ENCODE data around the gene GAS7. TPM values are rescaled to one million over a fixed set of nuclear protein-coding genes. Genes with fewer than 3 reads are reported as not detected.

Gene GAS7
- total RNA-seq, 1 experiment from 2014 or later: 6.0 TPM

- Histone ChIP-seq H2BK12ac (ENCODE audit: insufficient read length, low read depth, low read length) (no peak overlapping the region), H2BK20ac (ENCODE audit: low read depth, low read length, poor library complexity, severe bottlenecking) (no peak overlapping the region), H3T11ph (ENCODE audit: low read length) (no peak overlapping the region), H2BK15ac (ENCODE audit: low read depth, low read length) (no peak overlapping the region), H3K79me2 (ENCODE audit: insufficient read depth, low read length) (no peaks in the 10 kb centered on the region), H3K9ac (ENCODE audit: extremely low read depth, insufficient read length, low read length) (no peak overlapping the region), H3K4me1 (ENCODE audit: insufficient read depth, low read length) (no peaks in the 10 kb centered on the region), H3K23me2 (ENCODE audit: insufficient read length, low read depth, low read length, poor library complexity, severe bottlenecking) (no peaks in the 10 kb centered on the region), H4K5ac (ENCODE audit: insufficient read length, low read depth, low read length) (no peak overlapping the region), H3K18ac (ENCODE audit: insufficient read length, low read depth, low read length) (no peak overlapping the region), H2BK120ac (ENCODE audit: low read depth, low read length, poor library complexity, severe bottlenecking) (no peak overlapping the region), H3K4me2 (ENCODE audit: insufficient read depth, insufficient read length, low read length) (no peak overlapping the region), H3K9me3 (ENCODE audit: control insufficient read depth, low read depth, low read length) (no peaks in the 10 kb centered on the region), H3K79me1 (ENCODE audit: insufficient read depth, low read depth, low read length, poor library complexity, severe bottlenecking) (no peaks in the 10 kb centered on the region), H2AFZ (ENCODE audit: low read length) (no peak overlapping the region), H3K27me3 (ENCODE audit: insufficient read depth, low read length) (no peaks in the 10 kb centered on the region), H3K4ac (ENCODE audit: low read depth, low read length) (no peak overlapping the region), H3K14ac (ENCODE audit: insufficient read depth, low read length) (no peak overlapping the region), H3K27ac (ENCODE audit: insufficient read length, low read depth, low read length) (no peak overlapping the region), H4K91ac (ENCODE audit: insufficient read length, low read depth, low read length) (no peak overlapping the region), H4K8ac (replicated peaks; ENCODE audit: insufficient read length, low read depth, low read length) (no peak overlapping the region), H2BK5ac (ENCODE audit: insufficient read length, low read length) (no peak overlapping the region), H3K56ac (ENCODE audit: insufficient read length, low read depth, low read length) (no peak overlapping the region), H2AK5ac (ENCODE audit: insufficient read length, low read length) (no peak overlapping the region), H4K20me1 (ENCODE audit: control insufficient read depth, insufficient read depth, insufficient read length) (no peaks in the 10 kb centered on the region), H3K23ac (ENCODE audit: insufficient read length, low read depth, low read length) (no peak overlapping the region)
- peaks cover 2% of the 10 kb centered on the region for H3K27me3 Mint-ChIP-seq (ENCODE audit: low read depth)
- peaks cover 0 to 7% (median 0%) of the 10 kb centered on the region in 3 experiments; a peak in 2 of 7 replicates for H3K36me3 Mint-ChIP-seq (ENCODE audit: insufficient read depth in 1 of 3, low read depth in 3 of 3)
- no peak for DNase-seq
- H3K9me3 Mint-ChIP-seq: peaks cover 2 to 3% of the 10 kb centered on the region in 2 experiments; a peak in 3 of 5 replicates
- no peak overlapping the region; a peak in 1 of 7 replicates for H3K27ac Mint-ChIP-seq
- TF ChIP-seq, protein P1, sequence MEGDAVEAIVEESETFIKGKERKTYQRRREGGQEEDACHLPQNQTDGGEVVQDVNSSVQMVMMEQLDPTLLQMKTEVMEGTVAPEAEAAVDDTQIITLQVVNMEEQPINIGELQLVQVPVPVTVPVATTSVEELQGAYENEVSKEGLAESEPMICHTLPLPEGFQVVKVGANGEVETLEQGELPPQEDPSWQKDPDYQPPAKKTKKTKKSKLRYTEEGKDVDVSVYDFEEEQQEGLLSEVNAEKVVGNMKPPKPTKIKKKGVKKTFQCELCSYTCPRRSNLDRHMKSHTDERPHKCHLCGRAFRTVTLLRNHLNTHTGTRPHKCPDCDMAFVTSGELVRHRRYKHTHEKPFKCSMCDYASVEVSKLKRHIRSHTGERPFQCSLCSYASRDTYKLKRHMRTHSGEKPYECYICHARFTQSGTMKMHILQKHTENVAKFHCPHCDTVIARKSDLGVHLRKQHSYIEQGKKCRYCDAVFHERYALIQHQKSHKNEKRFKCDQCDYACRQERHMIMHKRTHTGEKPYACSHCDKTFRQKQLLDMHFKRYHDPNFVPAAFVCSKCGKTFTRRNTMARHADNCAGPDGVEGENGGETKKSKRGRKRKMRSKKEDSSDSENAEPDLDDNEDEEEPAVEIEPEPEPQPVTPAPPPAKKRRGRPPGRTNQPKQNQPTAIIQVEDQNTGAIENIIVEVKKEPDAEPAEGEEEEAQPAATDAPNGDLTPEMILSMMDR (conservative IDR thresholded peaks at IDR 0.05): no peak
- no CpG with 5 or more reads among the region's 9 CpGs for WGBS (ENCODE audit: extremely low coverage, insufficient read length, low lambda C conversion rate)
- H3K4me3 Mint-ChIP-seq: no peak overlapping the region
- H3K4me1 Mint-ChIP-seq: no peaks in the 10 kb centered on the region
Observed at GRCh38 chr17:9943343-9943742, 255.1 kb downstream of the GAS7 start.
